Neural cell (in vitro differentiated cells): ENCODE data around the gene ZNF276. TPM values are rescaled to one million over a fixed set of nuclear protein-coding genes. Genes with fewer than 3 reads are reported as not detected.

Source experiments
- H2AFZ ChIP-seq: fragments of 200-600, 300-800 bp; sonication (generic), shearing (Covaris generic); 2 replicates; pipeline ENCODE4 v1.6.0; 2014; ENCODE audit warnings: low read depth, mild to moderate bottlenecking, antibody characterized with exemption, low read length, moderate library complexity
- H3F3A ChIP-seq: fragments of 200-600 bp; shearing (Covaris generic); 2 replicates; pipeline ENCODE4 v1.6.1; 2016; ENCODE audit warnings: mild to moderate bottlenecking, moderate library complexity, mixed read lengths, antibody characterized with exemption, low read length; ENCODE audit not compliant: insufficient read depth, poor library complexity, severe bottlenecking
- H3K27ac ChIP-seq: fragments of 200-600, 300-800 bp; sonication (generic), shearing (Covaris generic); 2 replicates; pipeline ENCODE4 v1.5.1; 2014; ENCODE audit warnings: mild to moderate bottlenecking, low read length, moderate library complexity
- H3K27me3 ChIP-seq: fragments of 300-800, 200-600 bp; sonication (generic), shearing (Covaris generic); 2 replicates; pipeline ENCODE4 v1.6.0; 2014; ENCODE audit warnings: mild to moderate bottlenecking, low read depth, low read length, moderate library complexity; ENCODE audit not compliant: insufficient read depth
- H3K36me3 ChIP-seq: fragments of 300-800, 200-600 bp; sonication (generic), shearing (Covaris generic); 2 replicates; pipeline ENCODE4 v1.5.1; 2014; ENCODE audit warnings: mild to moderate bottlenecking, antibody characterized with exemption, low read length, moderate library complexity; ENCODE audit not compliant: insufficient read depth
- H3K4me2 ChIP-seq: fragments of 300-800, 200-600 bp; sonication (generic), shearing (Covaris generic); 2 replicates; pipeline ENCODE4 v1.6.0; 2014; ENCODE audit warnings: mild to moderate bottlenecking, low read length
- H3K4me3 ChIP-seq: fragments of 300-800, 200-600 bp; sonication (generic), shearing (Covaris generic); 2 replicates; pipeline ENCODE4 v1.5.1; 2014; ENCODE audit warnings: mild to moderate bottlenecking, low read length, moderate library complexity
- H3K79me2 ChIP-seq: fragments of 200-600 bp; shearing (Covaris generic); replicated peaks from 2 replicates; pipeline ENCODE4 v1.6.0; 2014; ENCODE audit warnings: mild to moderate bottlenecking, low read length, moderate library complexity; ENCODE audit not compliant: insufficient read depth
- H3K9ac ChIP-seq: fragments of 300-800, 200-600 bp; sonication (generic), shearing (Covaris generic); 2 replicates; pipeline ENCODE4 v1.6.1; 2016; ENCODE audit warnings: mild to moderate bottlenecking, low read length, mixed read lengths
- H3K9me2 ChIP-seq: fragments of 200-600 bp; shearing (Covaris generic); 2 replicates; pipeline ENCODE4 v1.6.1; 2016; ENCODE audit warnings: mild to moderate bottlenecking, low read length, mixed read lengths; ENCODE audit not compliant: insufficient read depth
- H3K9me3 ChIP-seq: fragments of 200-600, 300-800 bp; sonication (generic), shearing (Covaris generic); 2 replicates; pipeline ENCODE4 v1.6.1; 2016; ENCODE audit warnings: mild to moderate bottlenecking, mixed run types, low read length, moderate library complexity, mixed read lengths
- H4K20me1 ChIP-seq: fragments of 200-600 bp; shearing (Covaris generic); 2 replicates; pipeline ENCODE4 v1.6.1; 2016; ENCODE audit warnings: mild to moderate bottlenecking, mixed run types; ENCODE audit not compliant: insufficient read depth
- CTCF ChIP-seq: fragments of 450-650 bp; IDR thresholded peaks from 2 replicates; pipeline ENCODE4 v1.5.1; 2014; ENCODE audit warnings: antibody characterized with exemption, mild to moderate bottlenecking, moderate library complexity; ENCODE audit not compliant: poor library complexity, severe bottlenecking
- EP300 ChIP-seq: fragments of 450-650 bp; conservative IDR thresholded peaks from 2 replicates; pipeline ENCODE4 v1.6.1; 2014; ENCODE audit warnings: antibody characterized with exemption, mild to moderate bottlenecking, moderate library complexity; ENCODE audit not compliant: poor library complexity, severe bottlenecking
- MXI1 ChIP-seq: fragments of 450-650 bp; conservative IDR thresholded peaks from 2 replicates; pipeline ENCODE4 v1.6.1; 2014; ENCODE audit warnings: antibody characterized with exemption, mild to moderate bottlenecking; ENCODE audit not compliant: poor library complexity, severe bottlenecking
- POLR2AphosphoS5 ChIP-seq: IDR thresholded peaks from 2 replicates; pipeline ENCODE4 v1.6.1; 2012
- RAD21 ChIP-seq: fragments of 450-650 bp; conservative IDR thresholded peaks from 2 replicates; pipeline ENCODE4 v1.6.1; 2014; ENCODE audit warnings: antibody characterized with exemption, mild to moderate bottlenecking, moderate library complexity
- TAF1 ChIP-seq: IDR thresholded peaks from 2 replicates; pipeline ENCODE4 v1.6.1; 2012; ENCODE audit warnings: low read depth
- polyA plus RNA-seq: library from polyadenylated mRNA; depleted of rRNA; stranded (reverse); fragments of >200 nt; gene quantifications from 2 replicates; pipeline ENCODE4 v1.2.3, GENCODE V29; 2014
- TF ChIP-seq, protein P1 (sequence below): IDR thresholded peaks from 2 replicates; pipeline ENCODE4 v1.6.1; 2012; ENCODE audit warnings: borderline replicate concordance

The ZNF276 gene
- polyA plus RNA-seq, 1 donor from 2014 or later = 35.4 TPM

GRCh38 chr16:89712274-89712781 is 9.0 kb upstream of the ZNF276 start:
- no peak overlapping the region for H3K4me2 ChIP-seq
- H2AFZ ChIP-seq = no peak overlapping the region
- H3K27ac ChIP-seq = no peak overlapping the region
- H3K4me3 ChIP-seq = no peak overlapping the region
- no peaks in the 10 kb centered on the region for H3K36me3 ChIP-seq
- H3K27me3 ChIP-seq = no peaks in the 10 kb centered on the region
- no peaks in the 10 kb centered on the region for H3K9me2 ChIP-seq
- H3K9me3 ChIP-seq = no peaks in the 10 kb centered on the region
- TF ChIP-seq POLR2AphosphoS5 = no peak
- no peaks in the 10 kb centered on the region for H4K20me1 ChIP-seq
- no peaks in the 10 kb centered on the region for H3F3A ChIP-seq
- H3K9ac ChIP-seq = no peak overlapping the region
- no peaks in the 10 kb centered on the region for H3K79me2 ChIP-seq

GRCh38 chr16:89716493-89716892 is 4.8 kb upstream of the ZNF276 start:
- no peak overlapping the region for H3K4me2 ChIP-seq
- H3K79me2 ChIP-seq = no peaks in the 10 kb centered on the region
- H3K27me3 ChIP-seq = no peaks in the 10 kb centered on the region
- H3K27ac ChIP-seq = no peak overlapping the region
- TF ChIP-seq, protein P1, sequence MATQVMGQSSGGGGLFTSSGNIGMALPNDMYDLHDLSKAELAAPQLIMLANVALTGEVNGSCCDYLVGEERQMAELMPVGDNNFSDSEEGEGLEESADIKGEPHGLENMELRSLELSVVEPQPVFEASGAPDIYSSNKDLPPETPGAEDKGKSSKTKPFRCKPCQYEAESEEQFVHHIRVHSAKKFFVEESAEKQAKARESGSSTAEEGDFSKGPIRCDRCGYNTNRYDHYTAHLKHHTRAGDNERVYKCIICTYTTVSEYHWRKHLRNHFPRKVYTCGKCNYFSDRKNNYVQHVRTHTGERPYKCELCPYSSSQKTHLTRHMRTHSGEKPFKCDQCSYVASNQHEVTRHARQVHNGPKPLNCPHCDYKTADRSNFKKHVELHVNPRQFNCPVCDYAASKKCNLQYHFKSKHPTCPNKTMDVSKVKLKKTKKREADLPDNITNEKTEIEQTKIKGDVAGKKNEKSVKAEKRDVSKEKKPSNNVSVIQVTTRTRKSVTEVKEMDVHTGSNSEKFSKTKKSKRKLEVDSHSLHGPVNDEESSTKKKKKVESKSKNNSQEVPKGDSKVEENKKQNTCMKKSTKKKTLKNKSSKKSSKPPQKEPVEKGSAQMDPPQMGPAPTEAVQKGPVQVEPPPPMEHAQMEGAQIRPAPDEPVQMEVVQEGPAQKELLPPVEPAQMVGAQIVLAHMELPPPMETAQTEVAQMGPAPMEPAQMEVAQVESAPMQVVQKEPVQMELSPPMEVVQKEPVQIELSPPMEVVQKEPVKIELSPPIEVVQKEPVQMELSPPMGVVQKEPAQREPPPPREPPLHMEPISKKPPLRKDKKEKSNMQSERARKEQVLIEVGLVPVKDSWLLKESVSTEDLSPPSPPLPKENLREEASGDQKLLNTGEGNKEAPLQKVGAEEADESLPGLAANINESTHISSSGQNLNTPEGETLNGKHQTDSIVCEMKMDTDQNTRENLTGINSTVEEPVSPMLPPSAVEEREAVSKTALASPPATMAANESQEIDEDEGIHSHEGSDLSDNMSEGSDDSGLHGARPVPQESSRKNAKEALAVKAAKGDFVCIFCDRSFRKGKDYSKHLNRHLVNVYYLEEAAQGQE = no peak
- H3F3A ChIP-seq = no peaks in the 10 kb centered on the region
- H3K36me3 ChIP-seq = no peaks in the 10 kb centered on the region
- no peak overlapping the region for H3K9ac ChIP-seq
- H3K9me3 ChIP-seq = no peaks in the 10 kb centered on the region
- no peaks in the 10 kb centered on the region for H3K9me2 ChIP-seq
- H2AFZ ChIP-seq = no peak overlapping the region
- H3K4me3 ChIP-seq = no peak overlapping the region
- H4K20me1 ChIP-seq = no peaks in the 10 kb centered on the region

GRCh38 chr16:89716916-89717687 is 4.2 kb upstream of the ZNF276 start:
- Histone ChIP-seq H3K9me2 (no peaks in the 10 kb centered on the region), H3K79me2 (no peaks in the 10 kb centered on the region), H3F3A (no peaks in the 10 kb centered on the region), H3K9me3 (no peaks in the 10 kb centered on the region), H3K36me3 (no peaks in the 10 kb centered on the region), H3K4me3 (no peak overlapping the region), H3K4me2 (no peak overlapping the region), H3K9ac (no peak overlapping the region), H2AFZ (no peak overlapping the region), H3K27me3 (no peaks in the 10 kb centered on the region), H3K27ac (no peak overlapping the region), H4K20me1 (peaks cover 3% of the 10 kb centered on the region)
- no peak for TF ChIP-seq CTCF
- TF ChIP-seq EP300 = no peak
- TF ChIP-seq MXI1 = no peak
- TF ChIP-seq RAD21 = no peak
- no peak for TF ChIP-seq TAF1
